Astrocyte of the cerebellum (primary cell): Measurements from ENCODE around the gene KMT5C.
"Not testable (repeated sequence)": the region's sequence is repeated elsewhere in the genome, so short reads cannot be mapped to it uniquely, and the experiment has no call there.

Experiments used
- DNase-seq: peaks from one replicate; pipeline ENCODE4 v3.0.0-alpha.2; 2011; ENCODE audit warnings: low read depth
- H3K4me3 ChIP-seq: 2 replicates; pipeline ENCODE4 v1.5.1; 2011; ENCODE audit warnings: mild to moderate bottlenecking, low read depth, low read length, moderate library complexity
- CTCF ChIP-seq: IDR thresholded peaks from 2 replicates; pipeline ENCODE4 v1.5.1; 2012; ENCODE audit warnings: low read length, low read depth, moderate library complexity, mild to moderate bottlenecking; ENCODE audit errors: missing control alignments
- in situ Hi-C: cut with HindIII; loops from 2 replicates; pipeline ENCODE4 v1.10.0; 2017; ENCODE audit warnings: low sequenced_read_pairs

Gene KMT5C

DNA sequence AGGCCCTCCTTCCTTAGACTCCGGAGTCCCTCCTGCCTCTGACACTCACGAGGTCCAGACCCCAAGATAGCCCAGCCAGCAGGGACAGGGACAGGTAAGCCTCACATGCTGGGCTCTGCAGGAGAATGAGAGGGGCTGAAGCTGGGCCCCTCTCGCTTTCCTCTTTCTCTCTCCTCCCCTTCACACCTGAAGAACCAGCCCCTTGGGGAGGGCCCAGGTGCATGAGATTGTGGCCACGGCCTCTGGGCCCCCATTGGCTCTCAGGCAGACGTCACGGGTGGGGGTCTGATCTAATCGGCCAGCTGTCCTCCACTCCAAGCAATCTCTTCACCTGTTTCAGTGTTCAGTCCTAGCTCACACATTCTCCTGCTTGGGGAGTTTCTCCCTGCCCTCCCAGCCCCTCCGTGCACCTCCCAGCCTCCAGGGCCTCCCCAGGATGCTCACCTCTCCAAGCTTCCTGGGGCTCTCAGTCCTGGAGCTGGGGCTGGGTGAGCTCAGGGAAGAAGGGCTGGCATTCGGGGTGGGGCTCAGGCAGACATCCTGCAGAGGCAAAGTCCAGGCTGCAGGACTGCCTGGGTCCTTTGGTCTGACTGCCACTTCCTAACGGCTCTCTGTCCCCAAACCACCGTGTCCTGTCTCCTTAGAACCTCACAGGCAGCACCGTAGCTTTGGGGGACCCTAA lies 17.3 kb upstream of the KMT5C start:
- DNase-seq = no peak
- H3K4me3 ChIP-seq = no peak overlapping the region
- TF ChIP-seq CTCF = no peak
- in situ Hi-C loops = no loop called here

GRCh38 chr19:55324662-55325061 lies 15.0 kb upstream of the KMT5C start:
- in situ Hi-C loops = no loop called here
- H3K4me3 ChIP-seq = no peak overlapping the region
- DNase-seq = no peak
- no peak for TF ChIP-seq CTCF

- no peak within 1 kb of the TSS for H3K4me3 ChIP-seq
- no peak for TF ChIP-seq CTCF
- in situ Hi-C loops = no loop called here
- no peak for DNase-seq
These were observed 14.5 kb upstream of the KMT5C start, which contains the start of gene TMEM150B for GRCh38 chr19:55325172-55325571. Gene TMEM150B (minus strand): TSS chr19:55325341. CDS start chr19:55321036, 4,305 bp downstream.

DNA sequence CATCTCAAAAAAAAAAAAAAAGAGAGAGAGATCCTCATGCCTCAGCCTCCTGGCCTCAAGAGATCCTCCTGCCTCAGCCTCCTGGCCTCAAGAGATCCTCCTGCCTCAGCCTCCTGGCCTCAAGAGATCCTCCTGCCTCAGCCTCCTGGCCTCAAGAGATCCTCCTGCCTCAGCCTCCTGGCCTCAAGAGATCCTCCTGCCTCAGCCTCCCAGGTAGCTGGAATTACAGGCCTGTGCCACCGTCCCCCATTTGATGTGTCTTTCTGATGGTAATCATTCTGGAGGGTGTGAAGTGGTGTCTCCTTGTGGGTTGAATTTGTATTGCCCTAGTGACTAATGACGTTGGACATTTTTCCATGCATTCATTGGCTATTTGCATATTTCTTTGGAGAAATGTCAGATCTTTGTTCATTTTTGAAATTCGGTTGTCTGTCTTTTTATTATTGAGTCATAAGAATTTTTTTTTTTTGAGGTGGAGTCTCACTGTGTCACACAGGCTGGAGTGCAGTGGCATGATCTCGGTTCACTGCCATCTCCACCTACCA lies 10.8 kb upstream of the KMT5C start:
- DNase-seq, H3K4me3 ChIP-seq, in situ Hi-C loops: not testable (repeated sequence)

DNA sequence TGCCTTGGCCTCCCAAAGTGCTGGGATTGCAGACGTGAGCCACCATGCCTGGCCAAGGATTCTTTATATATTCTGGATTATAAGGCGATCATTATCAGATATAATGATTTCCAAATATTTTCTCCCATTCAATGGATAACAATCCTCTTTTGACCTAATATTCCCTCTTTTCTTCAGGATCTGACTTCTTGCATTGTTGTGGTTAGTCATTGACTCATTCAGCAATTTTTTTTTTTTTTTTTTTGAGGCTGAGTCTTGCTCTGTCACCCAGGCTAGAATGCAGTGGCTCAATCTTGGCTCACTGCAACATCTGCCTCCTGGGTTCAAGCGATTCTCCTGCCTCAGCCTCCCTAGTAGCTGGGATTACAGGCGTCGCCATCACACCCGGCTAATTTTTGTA lies 9.9 kb upstream of the KMT5C start:
- DNase-seq, in situ Hi-C loops: not testable (repeated sequence)

GRCh38 chr19:55333870-55334269 lies 5.8 kb upstream of the KMT5C start:
- no peak for DNase-seq
- in situ Hi-C loops = no loop called here
- TF ChIP-seq CTCF = no peak
- H3K4me3 ChIP-seq = no peak overlapping the region

More for the DNA sequence above, 9.9 kb upstream of the KMT5C start:
- not testable (repeated sequence) for H3K4me3 ChIP-seq

- in situ Hi-C loops = no loop called here
- no peak for TF ChIP-seq CTCF
- no peak overlapping the region for H3K4me3 ChIP-seq
- DNase-seq = no peak
These were observed 3.6 kb upstream of the KMT5C start for GRCh38 chr19:55336101-55336500.
